Loucy (cell line): ENCODE measurements around the gene CD160.

Experiments used
- H2AFZ ChIP-seq: fragments of 200-600 bp; sonication (generic); 2 replicates; pipeline ENCODE4 v1.6.0; 2016; ENCODE audit warnings: antibody characterized with exemption, mild to moderate bottlenecking, low read length, moderate library complexity
- H3F3A ChIP-seq: fragments of 200-600 bp; 2 replicates; pipeline ENCODE4 v1.6.0; 2016; ENCODE audit warnings: antibody characterized with exemption, low read depth, mild to moderate bottlenecking
- H3K27me3 ChIP-seq: fragments of 200-600 bp; sonication (generic); 2 replicates; pipeline ENCODE4 v1.6.1; 2014; ENCODE audit warnings: low read length, mild to moderate bottlenecking; ENCODE audit not compliant: insufficient read depth, poor library complexity, severe bottlenecking
- H3K36me3 ChIP-seq: fragments of 200-600 bp; sonication (generic); 2 replicates; pipeline ENCODE4 v1.6.1; 2016; ENCODE audit warnings: low read length; ENCODE audit not compliant: insufficient read depth
- H3K4me1 ChIP-seq: fragments of 200-600 bp; sonication (generic); 2 replicates; pipeline ENCODE4 v1.5.1; 2014; ENCODE audit warnings: low read length, mild to moderate bottlenecking; ENCODE audit not compliant: insufficient read depth, poor library complexity, severe bottlenecking
- H3K4me2 ChIP-seq: fragments of 200-600 bp; sonication (generic); 2 replicates; pipeline ENCODE4 v1.6.0; 2014; ENCODE audit warnings: antibody characterized with exemption, low read length, low read depth, mild to moderate bottlenecking; ENCODE audit not compliant: poor library complexity, severe bottlenecking
- H3K4me3 ChIP-seq: fragments of 200-600 bp; sonication (generic); 2 replicates; pipeline ENCODE4 v1.5.1; 2014; ENCODE audit warnings: low read length, mild to moderate bottlenecking, mixed read lengths; ENCODE audit not compliant: poor library complexity, severe bottlenecking
- H3K79me2 ChIP-seq: fragments of 200-600 bp; sonication (generic); 2 replicates; pipeline ENCODE4 v1.6.1; 2014; ENCODE audit warnings: low read length; ENCODE audit not compliant: insufficient read depth
- H3K9ac ChIP-seq: fragments of 200-600 bp; sonication (generic); 2 replicates; pipeline ENCODE4 v1.6.0; 2014; ENCODE audit warnings: mild to moderate bottlenecking, low read depth, low read length, moderate library complexity; ENCODE audit not compliant: poor library complexity, severe bottlenecking
- H3K9me2 ChIP-seq: fragments of 200-600 bp; sonication (generic); replicated peaks from 2 replicates; pipeline ENCODE4 v1.6.1; 2016; ENCODE audit warnings: low read depth, low read length, mixed read lengths
- H3K9me3 ChIP-seq: fragments of 200-600 bp; sonication (generic); 2 replicates; pipeline ENCODE4 v1.6.1; 2014; ENCODE audit warnings: mild to moderate bottlenecking, antibody characterized with exemption, low read length, low read depth; ENCODE audit not compliant: insufficient read depth
- H4K20me1 ChIP-seq: fragments of 200-600 bp; sonication (generic); 2 replicates; pipeline ENCODE4 v1.6.0; 2014; ENCODE audit warnings: antibody characterized with exemption, low read length, mild to moderate bottlenecking; ENCODE audit not compliant: insufficient read depth, poor library complexity, severe bottlenecking
- CTCF ChIP-seq: fragments of 200-600 bp; sonication (generic); conservative IDR thresholded peaks from 2 replicates; pipeline ENCODE4 v1.5.1; 2014; ENCODE audit warnings: mild to moderate bottlenecking, antibody characterized with exemption, low read length
- EZH2phosphoT487 ChIP-seq: fragments of 200-600 bp; IDR thresholded peaks from 2 replicates; pipeline ENCODE4 v1.6.1; 2018; ENCODE audit warnings: antibody characterized with exemption, mild to moderate bottlenecking, moderate library complexity, borderline replicate concordance

CD160 gene

DNA sequence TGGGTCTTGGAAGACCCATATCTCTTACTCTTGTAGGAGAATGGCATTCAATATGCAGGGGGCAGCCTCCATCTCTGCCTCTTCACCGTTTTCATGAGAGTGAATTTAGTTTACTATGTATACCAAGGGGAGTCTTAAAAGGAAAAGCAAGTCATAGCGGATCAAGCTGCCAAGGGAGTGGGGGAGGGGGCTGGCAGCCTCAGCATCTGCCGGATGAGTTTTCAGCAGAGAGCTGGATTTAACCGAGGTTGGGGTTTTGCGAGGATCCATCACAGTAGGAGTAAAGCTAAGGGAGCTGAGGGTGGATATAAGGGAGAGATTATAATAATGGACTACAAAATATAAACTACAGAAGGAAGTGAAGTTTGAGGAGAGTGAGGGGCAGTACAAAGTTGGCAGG lies 9.9 kb downstream of the CD160 start:
- H2AFZ ChIP-seq = no peak overlapping the region
- no peak overlapping the region for H3K4me2 ChIP-seq
- H3K9me2 ChIP-seq = no peaks in the 10 kb centered on the region
- H3K36me3 ChIP-seq = no peaks in the 10 kb centered on the region
- no peaks in the 10 kb centered on the region for H3K27me3 ChIP-seq
- no peaks in the 10 kb centered on the region for H4K20me1 ChIP-seq
- H3K4me1 ChIP-seq = peaks cover 3% of the 10 kb centered on the region
- H3K4me3 ChIP-seq = no peak overlapping the region
- TF ChIP-seq EZH2phosphoT487 = no peak
- TF ChIP-seq CTCF = no peak
- no peak overlapping the region for H3K9ac ChIP-seq
- no peaks in the 10 kb centered on the region for H3K9me3 ChIP-seq
- H3F3A ChIP-seq = no peaks in the 10 kb centered on the region
- H3K79me2 ChIP-seq = no peaks in the 10 kb centered on the region

DNA sequence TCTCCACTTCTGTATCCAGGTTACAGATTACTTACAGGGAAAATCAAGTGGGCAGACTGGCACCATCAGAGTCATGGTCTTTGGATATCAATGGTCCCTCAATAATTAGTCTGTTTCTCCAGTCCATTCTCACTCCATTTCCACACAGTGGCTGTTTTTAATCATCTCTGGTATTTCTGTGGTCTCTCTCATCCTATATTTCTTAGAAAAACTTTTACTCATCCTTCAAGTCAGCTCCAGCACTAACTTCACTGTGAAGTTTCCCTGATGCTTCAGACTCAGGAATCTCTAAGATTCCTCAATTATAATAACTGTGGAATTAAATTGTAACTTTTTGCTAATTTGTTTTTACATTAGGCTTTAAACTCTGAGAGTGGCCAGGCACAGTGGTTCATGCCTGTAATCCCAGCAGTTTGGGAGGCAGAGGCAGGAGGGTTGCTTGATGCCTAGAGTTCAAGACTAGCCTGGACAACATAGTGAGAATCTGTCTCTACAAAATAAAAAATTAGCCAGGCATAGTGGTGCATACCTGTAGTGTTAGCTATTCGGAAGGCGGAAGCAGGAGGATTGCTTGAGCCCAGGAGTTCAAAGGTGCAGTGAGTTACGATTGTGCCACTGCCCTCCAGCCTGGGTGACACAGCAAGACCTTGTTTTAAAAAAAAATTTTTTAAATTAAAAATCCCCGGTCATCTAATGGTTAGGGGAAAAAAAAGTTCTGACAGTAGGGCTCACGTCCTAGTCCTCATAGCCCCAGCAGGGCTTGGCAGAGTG lies 10.6 kb downstream of the CD160 start:
- Histone ChIP-seq H3K4me3 (no peak overlapping the region), H3K4me1 (peaks cover 3% of the 10 kb centered on the region), H3K4me2 (no peak overlapping the region), H3K9me3 (no peaks in the 10 kb centered on the region), H3K9ac (no peak overlapping the region), H4K20me1 (no peaks in the 10 kb centered on the region), H3K79me2 (no peaks in the 10 kb centered on the region), H3K27me3 (no peaks in the 10 kb centered on the region), H3K36me3 (no peaks in the 10 kb centered on the region), H2AFZ (no peak overlapping the region), H3K9me2 (no peaks in the 10 kb centered on the region), H3F3A (no peaks in the 10 kb centered on the region)
- TF ChIP-seq CTCF (no peak), EZH2phosphoT487 (no peak)

DNA sequence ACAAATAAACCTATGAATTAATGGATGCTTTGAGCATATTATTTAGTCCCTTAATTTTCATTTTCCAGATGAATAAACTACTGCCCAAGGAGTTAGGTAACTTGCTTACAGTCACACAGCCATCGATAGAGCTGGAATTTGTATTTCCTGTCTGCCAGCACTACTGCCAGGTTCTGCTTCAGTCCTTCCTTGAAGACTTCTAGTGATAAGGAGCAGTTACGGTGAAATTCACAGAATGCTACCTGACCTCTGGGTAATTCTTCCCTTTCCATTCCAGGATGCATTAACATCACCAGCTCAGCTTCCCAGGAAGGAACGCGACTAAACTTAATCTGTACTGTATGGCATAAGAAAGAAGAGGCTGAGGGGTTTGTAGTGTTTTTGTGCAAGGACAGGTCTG lies 11.2 kb downstream of the CD160 start:
- H3F3A ChIP-seq = no peaks in the 10 kb centered on the region
- no peaks in the 10 kb centered on the region for H3K36me3 ChIP-seq
- H3K9me2 ChIP-seq = no peaks in the 10 kb centered on the region
- no peak overlapping the region for H3K4me3 ChIP-seq
- H3K79me2 ChIP-seq = no peaks in the 10 kb centered on the region
- H3K9me3 ChIP-seq = no peaks in the 10 kb centered on the region
- no peak overlapping the region for H3K9ac ChIP-seq
- no peak overlapping the region for H3K4me2 ChIP-seq
- no peak for TF ChIP-seq EZH2phosphoT487
- TF ChIP-seq CTCF = no peak
- no peaks in the 10 kb centered on the region for H4K20me1 ChIP-seq
- H3K4me1 ChIP-seq = peaks cover 3% of the 10 kb centered on the region
- H2AFZ ChIP-seq = no peak overlapping the region
- no peaks in the 10 kb centered on the region for H3K27me3 ChIP-seq
